GM19395 (cell line): ENCODE data around the gene GPC3.
"Not testable (repeated sequence)": the region's sequence is repeated elsewhere in the genome, so short reads cannot be mapped to it uniquely, and the experiment has no call there.

ENCODE experiments used
- ATAC-seq: cut with Tn5 transposase; IDR thresholded peaks from one replicate; pipeline ENCODE4 v1.9.1; 2021; ENCODE audit warnings: mild to moderate bottlenecking, moderate library complexity; ENCODE audit not compliant: unreplicated experiment

Gene GPC3

DNA sequence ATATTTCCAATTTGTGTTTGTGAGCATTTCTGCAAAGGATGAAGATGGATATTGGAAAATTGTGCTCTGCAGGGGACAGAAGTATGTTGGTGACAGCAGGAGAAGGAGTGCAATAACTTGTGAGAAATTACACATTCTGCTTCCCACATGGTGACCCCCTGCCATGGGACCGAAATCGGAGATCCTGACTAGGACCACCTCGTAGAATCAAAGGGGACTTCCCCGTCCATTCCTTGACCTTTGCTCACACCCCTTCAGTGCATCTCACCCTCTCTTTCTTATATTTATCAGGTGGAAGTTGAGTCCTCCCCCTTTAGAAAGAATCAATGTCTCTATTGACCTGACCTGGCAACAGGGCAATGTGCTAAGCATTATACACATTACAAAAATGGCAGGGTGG lies 451.2 kb downstream of the GPC3 start:
- ATAC-seq: no peak

DNA sequence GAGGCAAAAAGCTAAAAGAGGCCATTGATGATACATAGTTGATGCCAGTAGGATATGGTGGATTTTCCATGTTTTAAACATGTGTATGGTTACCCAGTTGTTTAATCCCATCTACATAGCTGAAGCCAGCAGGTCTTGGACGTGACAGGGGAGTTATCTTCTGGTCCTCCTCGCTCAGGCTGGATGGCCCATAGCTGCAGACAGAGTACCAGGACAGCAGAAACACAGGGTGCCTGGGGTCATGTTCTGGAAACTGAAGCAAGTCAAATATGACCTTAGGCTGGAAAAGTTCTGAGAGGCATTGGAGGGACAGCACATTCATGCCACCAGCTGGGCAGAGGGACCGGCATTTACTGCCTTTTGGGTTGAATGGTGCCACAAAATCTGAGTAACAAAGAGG lies 452.1 kb downstream of the GPC3 start:
- no peak for ATAC-seq

DNA sequence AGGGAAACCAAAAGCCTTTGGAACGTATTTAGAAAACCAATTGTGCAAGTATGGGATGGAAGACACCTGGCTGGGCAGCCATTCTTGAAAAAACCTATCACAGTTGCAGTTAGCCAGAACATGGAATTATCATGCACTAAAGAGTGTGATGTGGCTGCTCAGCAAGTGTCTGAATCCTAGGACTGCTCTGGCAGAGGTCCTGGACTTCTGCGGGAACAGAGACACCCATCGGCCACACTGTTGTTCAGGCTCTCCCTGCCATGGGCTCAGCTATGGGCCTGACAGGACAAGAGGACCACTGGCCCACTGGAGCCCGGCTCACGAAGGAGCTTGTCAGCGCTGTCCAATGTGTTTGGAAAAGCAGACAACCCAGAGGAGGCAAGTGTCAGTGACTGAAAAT lies 454.4 kb downstream of the GPC3 start:
- ATAC-seq: no peak

DNA sequence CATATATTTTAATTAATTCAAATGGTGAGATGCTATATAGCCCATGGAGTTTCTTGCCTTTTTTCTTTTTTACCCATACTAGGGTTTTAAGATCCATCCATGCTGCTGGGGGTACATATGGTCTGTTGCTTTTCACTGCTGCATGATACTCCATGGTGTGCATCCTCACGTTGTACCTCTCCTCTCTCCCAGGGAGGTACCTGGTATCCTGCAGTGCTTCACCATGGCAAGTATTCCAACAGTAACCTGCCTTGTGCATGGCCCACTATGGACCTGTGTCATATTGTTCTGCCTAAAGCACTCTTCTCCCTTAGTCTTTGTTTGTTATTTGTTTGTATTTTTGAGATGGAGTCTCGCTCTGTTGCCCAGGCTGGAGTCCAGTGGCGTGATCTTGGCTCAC lies 455.8 kb downstream of the GPC3 start:
- no peak for ATAC-seq

DNA sequence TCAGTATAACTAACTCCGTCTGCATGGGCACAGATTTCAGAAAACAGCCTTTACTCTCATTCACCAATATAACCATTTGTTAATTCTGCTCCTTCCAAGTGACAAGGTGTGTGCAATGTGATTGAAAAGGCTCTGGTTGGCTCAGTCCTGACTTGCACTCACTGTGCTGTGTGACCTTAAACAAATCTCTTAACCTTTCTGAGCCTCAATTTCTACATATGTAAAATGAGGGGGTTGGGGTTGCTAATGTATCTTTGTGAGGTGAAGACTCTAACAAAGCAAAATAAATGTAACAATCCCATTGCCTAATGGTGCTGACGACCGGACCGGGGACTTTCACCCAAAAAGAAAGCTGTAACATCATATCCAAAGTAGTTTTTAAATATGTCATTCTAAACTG lies 457.6 kb downstream of the GPC3 start:
- ATAC-seq: no peak

DNA sequence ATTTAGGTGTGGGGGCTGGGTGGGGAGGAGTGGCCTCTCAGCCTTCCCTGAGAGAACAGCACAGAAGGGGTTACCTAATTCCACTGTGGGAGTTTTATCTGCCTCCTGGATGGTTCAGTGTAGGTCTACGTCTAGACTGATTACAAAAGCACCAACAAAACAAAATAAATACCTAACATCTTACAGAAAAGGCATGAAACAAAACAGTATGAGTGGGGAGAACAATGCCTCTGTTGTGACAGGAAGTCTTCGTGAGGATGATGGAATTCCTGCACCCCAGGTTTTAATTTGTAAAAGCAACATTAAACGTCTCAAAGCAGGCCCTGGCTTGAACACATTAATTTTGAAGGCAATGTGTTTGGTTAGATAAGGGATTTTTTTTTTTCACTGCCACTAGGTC lies 458.0 kb downstream of the GPC3 start:
- ATAC-seq: no peak

DNA sequence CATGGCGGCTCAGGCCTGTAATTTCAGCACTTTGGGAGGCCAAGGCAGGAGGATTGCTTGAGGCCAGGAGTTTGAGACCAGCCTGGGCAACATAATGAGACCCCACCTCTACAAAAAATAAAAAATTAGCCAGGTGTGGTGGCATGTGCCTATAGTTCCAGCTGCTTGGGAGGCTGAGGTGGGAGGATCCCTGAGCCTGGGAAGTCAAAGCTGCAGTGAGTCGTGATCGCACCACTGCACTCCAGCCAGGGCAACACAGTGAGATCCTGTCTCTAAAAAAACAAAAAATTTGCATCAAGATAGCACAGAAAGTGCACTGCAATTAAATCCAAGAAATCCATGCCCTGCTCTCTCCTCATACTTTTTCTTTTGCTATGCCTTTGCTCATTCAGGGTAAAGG lies 458.6 kb downstream of the GPC3 start:
- not testable (repeated sequence) for ATAC-seq

DNA sequence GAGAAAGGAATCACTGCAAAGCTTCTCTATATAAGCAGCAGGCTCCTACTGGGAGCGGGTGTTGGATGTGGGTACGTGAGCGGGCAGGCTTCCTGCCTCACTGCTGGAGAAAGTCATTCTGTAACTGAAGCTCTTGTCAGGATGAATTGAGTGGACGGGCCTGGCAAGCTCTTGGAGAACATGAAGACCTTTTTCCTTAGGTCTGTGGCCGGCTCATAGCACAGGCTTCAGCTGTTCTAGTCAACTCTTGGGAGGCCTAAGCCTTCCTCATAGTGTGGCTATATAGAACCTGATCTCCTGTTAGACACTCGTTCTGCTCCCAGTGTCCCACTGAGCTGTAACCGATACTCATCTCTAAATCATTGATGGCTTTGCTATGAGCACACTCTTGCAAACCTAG lies 461.9 kb downstream of the GPC3 start:
- ATAC-seq: no peak

DNA sequence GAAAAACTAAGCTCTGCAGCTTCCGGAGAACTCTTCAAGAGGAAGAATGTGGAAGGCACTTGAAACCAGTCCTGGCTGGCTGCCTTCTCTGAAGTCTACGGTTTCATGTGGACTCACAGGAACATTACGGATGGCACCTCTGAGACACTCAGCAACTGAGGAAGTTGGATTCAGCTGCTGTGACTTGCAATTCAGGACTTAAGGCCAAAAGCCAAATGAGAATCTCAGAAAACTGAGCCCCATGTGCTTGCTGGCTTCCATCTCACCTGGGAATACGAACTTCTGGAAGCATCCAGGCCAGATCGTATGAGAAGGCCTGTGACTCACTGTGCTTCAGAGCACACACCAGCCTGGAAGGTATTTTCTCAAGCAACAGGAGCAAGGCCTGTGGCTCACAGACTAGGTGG lies 462.3 kb downstream of the GPC3 start:
- no peak for ATAC-seq

DNA sequence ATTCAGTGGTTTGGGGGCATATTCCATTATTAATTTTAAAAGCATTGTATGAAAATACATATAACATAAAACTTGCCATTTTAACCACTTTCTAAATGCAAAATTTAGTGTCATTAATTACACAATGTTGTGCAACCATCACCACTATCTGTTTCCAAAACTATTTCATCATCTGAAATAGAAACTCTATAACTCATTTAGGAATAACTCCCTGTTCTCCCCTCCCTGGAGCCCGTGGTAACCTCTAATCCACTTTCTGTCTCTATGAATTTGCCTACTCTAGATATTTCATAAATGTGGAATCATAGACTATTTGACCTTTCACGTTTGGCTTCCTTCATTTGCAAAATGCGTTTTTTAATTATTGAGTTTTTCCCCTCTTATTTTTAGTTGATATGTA lies 468.7 kb downstream of the GPC3 start:
- ATAC-seq: no peak

DNA sequence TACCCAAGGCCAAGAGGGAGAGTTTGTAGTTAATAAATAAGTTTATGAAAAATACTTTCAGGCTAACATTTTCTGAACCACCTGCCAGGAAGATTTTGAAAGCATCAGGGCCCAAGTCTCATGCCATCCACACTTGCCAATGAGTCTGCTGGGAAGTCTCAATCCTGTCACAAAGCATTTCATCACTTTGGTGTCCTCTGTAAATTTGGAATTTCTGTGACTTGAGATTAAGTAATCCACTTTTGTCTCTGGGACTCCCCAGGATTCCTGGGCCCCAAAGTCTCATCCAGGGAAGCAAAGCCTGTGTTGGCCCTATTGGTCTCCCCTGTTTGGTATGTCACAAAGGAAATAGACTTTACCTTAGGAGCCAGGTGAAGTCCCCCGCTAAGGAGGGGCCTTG lies 470.9 kb downstream of the GPC3 start:
- ATAC-seq: no peak

DNA sequence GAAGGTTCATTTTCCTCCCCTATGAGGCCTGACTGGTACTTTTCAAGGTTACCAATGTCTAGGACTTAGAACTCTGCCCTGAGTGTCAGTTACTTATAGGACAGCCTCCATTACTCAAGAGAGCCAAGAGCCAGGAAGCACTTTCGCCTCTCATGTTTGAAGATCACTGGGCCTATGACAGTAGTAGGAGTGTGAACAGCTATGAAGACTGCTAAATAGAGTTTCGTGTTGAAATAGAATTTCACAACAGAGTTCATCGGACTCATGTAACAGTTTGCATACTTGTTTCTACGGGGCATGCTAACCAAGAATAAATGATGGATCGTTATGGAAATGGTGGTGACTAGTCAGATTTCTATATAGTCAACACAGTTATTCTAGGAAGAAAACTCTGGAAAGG lies 472.3 kb downstream of the GPC3 start:
- no peak for ATAC-seq

DNA sequence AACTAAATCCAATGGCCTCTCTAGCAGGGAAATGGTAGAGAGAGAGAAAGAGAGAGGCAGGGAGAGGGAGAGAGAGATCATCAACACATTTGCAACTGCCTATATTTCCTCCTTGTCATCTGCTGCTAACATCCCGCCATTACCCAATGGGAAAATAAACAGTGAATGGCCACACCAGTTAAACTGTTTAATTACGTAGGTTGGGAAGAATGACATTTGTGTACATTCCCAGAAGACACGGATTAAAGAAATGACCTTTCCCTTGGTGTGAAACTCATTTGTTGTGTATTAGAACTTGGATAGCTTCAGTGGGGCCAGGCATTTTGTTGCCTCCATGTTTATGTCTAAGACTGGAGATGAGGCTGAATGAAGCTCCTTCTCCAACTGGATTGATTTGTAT lies 474.4 kb downstream of the GPC3 start:
- ATAC-seq: no peak

DNA sequence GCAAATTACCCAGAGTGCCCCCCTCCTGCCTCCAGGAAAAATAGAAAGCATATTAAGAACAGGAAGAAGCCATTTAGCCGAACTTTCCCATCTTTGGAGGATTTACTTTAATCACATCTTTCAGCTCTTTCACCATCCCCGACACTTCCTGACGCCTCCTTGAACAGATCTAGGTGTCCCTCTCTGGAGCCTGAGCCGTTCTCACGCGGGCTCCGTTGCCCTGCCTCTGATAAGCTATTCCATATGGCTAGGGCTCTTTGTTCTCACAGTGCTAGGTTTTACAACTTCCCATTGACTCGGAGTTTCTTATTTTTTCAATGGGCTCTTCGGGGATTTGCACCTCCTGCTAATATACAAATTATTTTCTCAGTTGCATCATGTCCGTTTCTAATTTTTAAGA lies 488.0 kb downstream of the GPC3 start:
- ATAC-seq: no peak

DNA sequence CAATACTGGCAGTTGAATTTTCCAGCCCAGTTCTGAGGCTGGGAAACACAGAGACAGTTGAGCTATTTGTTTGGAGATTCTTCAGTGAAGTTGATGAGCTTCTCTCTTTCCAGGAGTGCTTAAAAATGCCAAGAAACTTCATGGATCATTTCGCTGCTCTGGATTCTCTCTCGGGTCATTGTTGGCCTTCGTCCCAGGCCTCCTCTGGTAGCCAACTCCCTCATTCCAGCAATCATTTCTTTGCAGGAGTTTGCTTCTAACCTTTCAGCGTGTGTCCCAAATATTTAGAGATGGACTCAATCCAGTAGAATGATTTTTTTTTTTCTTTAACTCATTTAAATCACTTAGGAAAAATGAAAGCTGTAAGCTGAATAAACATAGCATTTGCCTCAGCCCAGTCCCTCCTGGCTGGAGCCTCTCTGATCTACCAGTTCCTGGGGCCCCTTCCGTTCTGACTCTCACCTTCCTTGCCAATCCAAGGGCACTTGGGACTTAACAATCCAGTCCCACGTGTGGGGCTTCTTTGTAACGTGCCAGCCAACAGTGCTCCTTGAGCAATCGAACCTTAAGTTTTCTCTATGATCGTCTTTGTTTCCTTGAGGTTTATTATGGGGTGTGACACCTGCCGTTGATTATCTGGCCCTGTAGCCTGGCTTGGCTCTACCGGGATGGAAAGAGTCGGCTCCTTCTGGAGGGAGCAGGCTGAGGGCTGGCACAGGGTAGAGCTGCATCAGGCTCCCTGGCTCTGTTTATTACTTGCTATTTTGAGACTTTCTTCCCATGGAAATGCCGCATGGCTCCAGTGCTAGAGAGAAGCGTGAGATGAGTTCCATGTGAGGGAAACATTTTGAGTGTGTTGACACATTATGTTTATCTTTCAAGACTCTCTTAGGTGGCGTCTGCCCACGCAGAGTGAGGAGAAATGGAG lies 489.7 kb downstream of the GPC3 start:
- no peak for ATAC-seq

DNA sequence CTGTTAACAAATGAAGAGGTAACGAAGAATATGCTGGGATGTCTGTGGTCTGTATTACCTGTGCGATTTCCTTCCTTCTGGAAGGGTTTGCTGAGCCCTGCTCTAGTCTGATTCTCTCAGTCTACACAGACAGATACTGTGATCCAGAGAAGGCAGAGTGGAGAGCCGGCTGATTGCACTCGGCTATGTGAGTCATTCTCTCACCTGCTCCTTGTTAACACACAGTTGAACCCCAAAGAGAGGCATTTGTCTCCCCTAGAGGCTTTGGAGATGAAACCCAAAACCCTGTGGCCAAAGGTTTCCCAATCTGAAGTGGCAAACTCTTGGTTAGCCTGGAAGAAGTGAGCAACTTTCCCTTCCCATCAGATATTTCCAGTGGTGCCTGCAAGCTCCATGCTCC lies 492.0 kb downstream of the GPC3 start:
- no peak for ATAC-seq

DNA sequence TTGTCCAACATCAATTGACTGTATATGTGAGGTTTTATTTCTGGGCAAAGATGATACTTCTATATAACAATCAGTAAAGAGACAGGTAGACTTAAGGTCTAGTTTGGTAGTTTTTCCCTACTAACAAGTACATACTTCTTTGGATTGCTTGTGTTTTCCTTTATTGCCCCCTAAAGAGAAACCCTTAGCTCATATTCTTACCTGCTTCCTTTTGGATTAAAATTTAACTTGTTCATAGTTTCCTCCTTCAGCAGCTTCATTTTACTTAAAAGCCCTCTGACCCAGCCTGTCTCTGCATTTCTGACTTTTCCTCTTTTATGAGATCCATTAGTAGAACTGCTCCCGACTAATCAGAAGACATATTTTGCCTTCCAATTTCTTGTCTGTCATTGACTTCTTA lies 494.4 kb downstream of the GPC3 start:
- no peak for ATAC-seq
